Uterus (tissue), 4 donors: ENCODE data around the gene IFIT1B. TPM values are rescaled to one million over a fixed set of nuclear protein-coding genes. Genes with fewer than 3 reads are reported as not detected.

ENCODE experiments used
- DNase-seq, 2 donors: peaks; one replicate each; pipeline ENCODE4 v3.0.0-alpha.2; 2019 to 2020
- H3K27ac ChIP-seq, 2 donors: fragments of 200-600 bp; sonication (generic); 1 replicate in 1 of 2; 2 replicates in 1 of 2; pipeline ENCODE4 v1.5.1; 2016 to 2018
- H3K27me3 ChIP-seq, 2 donors: fragments of 200-600 bp; sonication (generic); one replicate each; pipeline ENCODE4 v1.5.1; 2018 to 2019; ENCODE audit warnings: control low read depth in 1 of 2
- H3K36me3 ChIP-seq, 2 donors: fragments of 200-600 bp; sonication (generic); one replicate each; pipeline ENCODE4 v1.5.1; 2019; ENCODE audit warnings: control low read depth in 1 of 2
- H3K4me1 ChIP-seq, 2 donors: fragments of 200-600 bp; sonication (generic); one replicate each; pipeline ENCODE4 v1.5.1; 2018 to 2019; ENCODE audit warnings: control low read depth in 1 of 2
- H3K4me3 ChIP-seq, 2 donors: fragments of 200-600 bp; sonication (generic); 1 replicate in 1 of 2; 2 replicates in 1 of 2; pipeline ENCODE4 v1.5.1; 2018 to 2019; ENCODE audit warnings: mild to moderate bottlenecking in 1 of 2
- H3K9me3 ChIP-seq, 2 donors: fragments of 200-600 bp; sonication (generic); one replicate each; pipeline ENCODE4 v1.5.1; 2019; ENCODE audit warnings: control low read depth in 1 of 2
- POLR2A ChIP-seq, 2 donors: fragments of 450-650 bp; IDR thresholded peaks; one replicate each; pipeline ENCODE4 v1.6.1; 2016; ENCODE audit warnings: antibody characterized with exemption in 2 of 2, mild to moderate bottlenecking in 1 of 2, moderate library complexity in 1 of 2
- intact Hi-C: fragments of 100-400 bp; cut with DNase I; formaldehyde crosslinking; loops from one replicate; pipeline ENCODE4 v1.15.1; 2023; ENCODE audit warnings: low total_unique reads
- total RNA-seq, 4 donors: library from RNA; depleted of rRNA in 3 of 4; stranded (reverse); fragments of >200 nt in 3 of 4; gene quantifications; one replicate each; pipeline versions ENCODE4 v1.1.0 to v1.2.4, GENCODE V29; 2014 to 2023
- TF ChIP-seq, protein P1 (sequence below), 4 experiments: fragments of 200-600 bp in 2 of 4; fragments of 450-650 bp in 2 of 4; sonication (generic) in 2 of 4; IDR thresholded peaks; one replicate each; pipeline ENCODE4 v1.5.1; 2016 to 2019; ENCODE audit warnings: antibody characterized with exemption in 4 of 4, mild to moderate bottlenecking in 2 of 4, moderate library complexity in 1 of 4
- donor health status: DM: yes; HTN: yes; CAD: no.

IFIT1B gene
- total RNA-seq, 4 donors from 2014 or later, result 1.1 TPM; not detected in 3

DNA sequence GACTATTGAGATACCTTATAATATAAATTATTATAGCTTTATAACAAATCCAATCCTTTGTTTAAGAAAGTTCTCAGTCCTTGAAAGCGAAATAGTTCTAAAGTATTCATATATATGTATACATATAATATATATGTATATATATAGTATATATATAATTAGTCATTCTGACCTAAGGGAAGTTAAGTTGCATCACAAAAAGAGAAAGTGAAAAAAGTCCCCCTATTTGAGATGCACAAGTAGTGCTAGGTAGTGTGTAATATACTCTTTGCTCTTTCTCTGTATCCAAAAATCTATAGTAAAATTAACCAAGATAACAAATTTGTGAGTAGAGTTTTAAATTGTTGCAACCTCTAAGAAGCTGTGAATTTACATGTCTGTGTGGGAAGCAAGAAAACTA lies 13.3 kb upstream of the IFIT1B start:
- TF ChIP-seq POLR2A (IDR thresholded peaks at IDR 0.05), result no peak
- TF ChIP-seq, protein P1, sequence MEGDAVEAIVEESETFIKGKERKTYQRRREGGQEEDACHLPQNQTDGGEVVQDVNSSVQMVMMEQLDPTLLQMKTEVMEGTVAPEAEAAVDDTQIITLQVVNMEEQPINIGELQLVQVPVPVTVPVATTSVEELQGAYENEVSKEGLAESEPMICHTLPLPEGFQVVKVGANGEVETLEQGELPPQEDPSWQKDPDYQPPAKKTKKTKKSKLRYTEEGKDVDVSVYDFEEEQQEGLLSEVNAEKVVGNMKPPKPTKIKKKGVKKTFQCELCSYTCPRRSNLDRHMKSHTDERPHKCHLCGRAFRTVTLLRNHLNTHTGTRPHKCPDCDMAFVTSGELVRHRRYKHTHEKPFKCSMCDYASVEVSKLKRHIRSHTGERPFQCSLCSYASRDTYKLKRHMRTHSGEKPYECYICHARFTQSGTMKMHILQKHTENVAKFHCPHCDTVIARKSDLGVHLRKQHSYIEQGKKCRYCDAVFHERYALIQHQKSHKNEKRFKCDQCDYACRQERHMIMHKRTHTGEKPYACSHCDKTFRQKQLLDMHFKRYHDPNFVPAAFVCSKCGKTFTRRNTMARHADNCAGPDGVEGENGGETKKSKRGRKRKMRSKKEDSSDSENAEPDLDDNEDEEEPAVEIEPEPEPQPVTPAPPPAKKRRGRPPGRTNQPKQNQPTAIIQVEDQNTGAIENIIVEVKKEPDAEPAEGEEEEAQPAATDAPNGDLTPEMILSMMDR (IDR thresholded peaks at IDR 0.05), result no peak
- H3K27me3 ChIP-seq, result no peaks in the 10 kb centered on the region
- H3K27ac ChIP-seq, result no peak overlapping the region
- no peaks in the 10 kb centered on the region for H3K36me3 ChIP-seq
- no peaks in the 10 kb centered on the region for H3K4me1 ChIP-seq
- intact Hi-C loops, result no loop called here
- no peak for DNase-seq
- H3K9me3 ChIP-seq, result no peaks in the 10 kb centered on the region
- H3K4me3 ChIP-seq, result no peak overlapping the region

DNA sequence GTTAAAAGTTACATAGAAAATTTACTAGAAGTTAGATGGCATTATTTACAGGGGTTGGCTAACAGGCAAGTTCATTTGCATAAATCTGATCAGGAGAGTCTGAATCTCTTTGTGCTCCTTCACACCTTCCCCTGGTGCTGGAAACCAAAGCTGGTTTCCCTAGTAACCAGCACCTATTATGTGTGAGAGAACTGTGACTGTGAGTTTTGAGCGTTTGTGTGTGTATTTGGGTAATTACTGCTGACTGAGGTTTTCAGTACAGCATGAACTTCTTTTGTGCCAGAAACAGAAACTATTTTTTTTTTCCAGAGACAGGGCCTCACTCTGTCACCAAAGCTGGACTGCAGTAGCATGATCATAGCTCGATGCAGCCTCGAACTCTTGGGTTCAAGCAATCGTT lies 10.3 kb upstream of the IFIT1B start:
- no peaks in the 10 kb centered on the region for H3K27me3 ChIP-seq
- no peak for TF ChIP-seq POLR2A (IDR thresholded peaks at IDR 0.05)
- TF ChIP-seq, protein P1 (IDR thresholded peaks at IDR 0.05), result no peak
- DNase-seq, result no peak
- H3K36me3 ChIP-seq, result no peaks in the 10 kb centered on the region
- H3K27ac ChIP-seq, result no peak overlapping the region
- no peaks in the 10 kb centered on the region for H3K9me3 ChIP-seq
- no peak overlapping the region for H3K4me3 ChIP-seq
- intact Hi-C loops, result no loop called here
- no peaks in the 10 kb centered on the region for H3K4me1 ChIP-seq

DNA sequence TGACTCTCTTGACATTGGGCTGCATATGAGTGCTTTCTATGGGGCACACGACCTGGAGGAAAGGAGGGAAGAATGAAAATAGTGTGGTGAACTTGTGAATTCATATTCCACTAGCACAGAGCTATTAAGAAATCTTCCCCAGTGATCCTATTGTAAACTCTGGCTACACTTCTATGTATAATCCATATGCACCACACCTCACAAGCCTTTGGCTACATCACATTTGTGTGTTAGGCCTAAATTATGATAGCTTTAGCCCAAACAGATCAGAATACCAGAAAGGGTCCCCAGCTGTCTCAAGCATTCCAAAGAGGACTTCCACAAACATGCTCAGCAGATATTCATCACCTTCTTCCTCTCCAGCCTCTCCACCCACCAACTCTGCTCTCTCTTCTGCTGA lies 9.7 kb upstream of the IFIT1B start:
- no peak overlapping the region for H3K4me3 ChIP-seq
- H3K36me3 ChIP-seq, result no peaks in the 10 kb centered on the region
- intact Hi-C loops, result no loop called here
- H3K9me3 ChIP-seq, result no peaks in the 10 kb centered on the region
- no peak overlapping the region for H3K27ac ChIP-seq
- no peak for DNase-seq
- H3K4me1 ChIP-seq, result no peaks in the 10 kb centered on the region
- TF ChIP-seq, protein P1 (IDR thresholded peaks at IDR 0.05), result no peak
- H3K27me3 ChIP-seq, result no peaks in the 10 kb centered on the region

DNA sequence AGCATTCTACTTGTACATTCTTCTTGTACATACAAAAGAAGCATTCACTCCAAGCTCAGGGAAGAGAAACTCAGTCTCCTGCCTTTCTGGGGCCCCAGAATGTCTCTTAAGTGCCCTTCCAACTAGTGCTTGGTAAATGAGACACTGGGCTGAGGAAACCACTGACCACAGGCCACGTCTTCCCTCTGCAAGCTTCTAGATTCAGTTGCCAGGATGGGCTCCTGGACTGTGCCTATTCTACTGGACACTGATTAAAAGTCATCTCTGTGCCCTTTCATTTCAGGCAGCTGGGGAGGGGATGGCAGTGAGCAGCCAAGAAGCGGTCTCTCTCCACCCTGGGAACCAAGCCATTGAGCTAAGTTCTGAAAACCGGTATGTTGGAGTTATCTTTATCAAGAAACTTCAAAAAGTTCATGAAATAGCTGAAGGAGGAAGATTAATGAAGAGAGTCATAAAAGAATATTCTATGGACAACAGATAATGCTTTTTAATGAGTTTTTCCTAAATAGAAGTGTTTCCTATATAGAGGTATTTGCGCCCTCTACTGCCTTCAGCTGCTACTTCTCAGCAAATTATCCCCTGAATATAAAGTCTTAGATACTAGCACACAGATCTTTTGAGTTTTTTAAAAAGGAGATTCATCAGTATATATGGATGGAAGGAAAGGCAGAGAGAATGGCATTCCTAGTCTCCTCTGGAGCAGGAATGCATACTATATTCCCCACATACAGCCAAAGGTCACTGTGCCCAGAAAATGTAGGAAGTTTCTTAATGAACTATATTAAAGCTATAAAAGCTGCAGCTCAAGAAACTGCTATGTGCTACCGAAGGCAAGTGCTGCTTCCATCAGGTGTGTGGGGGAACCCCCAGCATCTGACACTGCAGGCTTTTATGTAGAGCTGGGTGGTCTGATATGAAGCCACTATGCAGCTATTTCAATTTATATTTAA lies 8.4 kb upstream of the IFIT1B start:
- Histone ChIP-seq H3K9me3 (no peaks in the 10 kb centered on the region), H3K27me3 (no peaks in the 10 kb centered on the region), H3K36me3 (no peaks in the 10 kb centered on the region), H3K4me1 (peaks cover 0 to 8% of the 10 kb centered on the region in 2 donors), H3K27ac (no peak overlapping the region), H3K4me3 (no peak overlapping the region)
- DNase-seq, result peak in 1 of 2 donors; percentile 39
- intact Hi-C loops, result no loop called here
- no peak for TF ChIP-seq POLR2A (IDR thresholded peaks at IDR 0.05)
- TF ChIP-seq, protein P1 (IDR thresholded peaks at IDR 0.05), result peak; percentile 38 to 55 (median 53)

DNA sequence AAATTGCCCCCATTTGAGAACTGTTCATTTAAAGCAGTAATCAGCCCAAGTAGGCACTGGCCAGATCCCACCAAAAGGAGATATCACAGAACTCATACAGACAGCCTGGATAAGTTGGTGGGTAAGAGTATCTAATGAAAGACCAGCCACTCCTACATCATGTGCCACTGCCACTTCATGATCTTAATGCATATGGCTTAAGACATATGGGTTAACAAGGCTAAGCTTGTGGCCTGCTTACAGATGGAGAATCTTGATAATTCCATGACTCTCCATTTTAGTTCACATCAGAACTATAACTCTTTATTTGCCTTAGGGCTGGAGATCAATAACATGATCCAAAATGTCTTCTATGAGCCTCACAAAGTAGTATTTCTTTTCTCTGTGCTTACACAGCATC lies 6.8 kb upstream of the IFIT1B start:
- Histone ChIP-seq H3K4me3 (no peak overlapping the region), H3K36me3 (no peaks in the 10 kb centered on the region), H3K27ac (no peak overlapping the region), H3K9me3 (no peaks in the 10 kb centered on the region), H3K27me3 (no peaks in the 10 kb centered on the region), H3K4me1 (peaks cover 0 to 8% of the 10 kb centered on the region in 2 donors)
- no peak for TF ChIP-seq POLR2A (IDR thresholded peaks at IDR 0.05)
- TF ChIP-seq, protein P1 (IDR thresholded peaks at IDR 0.05), result no peak
- intact Hi-C loops, result no loop called here
- no peak for DNase-seq
